HL-60 (cell line): ENCODE results near the gene RPL10L.

Experiments used
- GABPA ChIP-seq: IDR thresholded peaks from 2 replicates; pipeline ENCODE4 v1.6.1; 2012; ENCODE audit warnings: low read depth
- POLR2AphosphoS5 ChIP-seq: IDR thresholded peaks from 2 replicates; pipeline ENCODE4 v1.6.1; 2012; ENCODE audit warnings: low read depth
- REST ChIP-seq: IDR thresholded peaks from 2 replicates; pipeline ENCODE4 v1.6.1; 2012; ENCODE audit warnings: low read depth; ENCODE audit not compliant: insufficient replicate concordance
- SPI1 ChIP-seq: IDR thresholded peaks from 2 replicates; pipeline ENCODE4 v1.6.1; 2012; ENCODE audit warnings: low read depth, mild to moderate bottlenecking, borderline replicate concordance
- TF ChIP-seq, protein P1 (sequence below): IDR thresholded peaks from one replicate; pipeline ENCODE4 v1.5.1; 2011; ENCODE audit warnings: low read length, control low read depth, inconsistent platforms; ENCODE audit not compliant: insufficient read depth

- TF ChIP-seq, protein P1, sequence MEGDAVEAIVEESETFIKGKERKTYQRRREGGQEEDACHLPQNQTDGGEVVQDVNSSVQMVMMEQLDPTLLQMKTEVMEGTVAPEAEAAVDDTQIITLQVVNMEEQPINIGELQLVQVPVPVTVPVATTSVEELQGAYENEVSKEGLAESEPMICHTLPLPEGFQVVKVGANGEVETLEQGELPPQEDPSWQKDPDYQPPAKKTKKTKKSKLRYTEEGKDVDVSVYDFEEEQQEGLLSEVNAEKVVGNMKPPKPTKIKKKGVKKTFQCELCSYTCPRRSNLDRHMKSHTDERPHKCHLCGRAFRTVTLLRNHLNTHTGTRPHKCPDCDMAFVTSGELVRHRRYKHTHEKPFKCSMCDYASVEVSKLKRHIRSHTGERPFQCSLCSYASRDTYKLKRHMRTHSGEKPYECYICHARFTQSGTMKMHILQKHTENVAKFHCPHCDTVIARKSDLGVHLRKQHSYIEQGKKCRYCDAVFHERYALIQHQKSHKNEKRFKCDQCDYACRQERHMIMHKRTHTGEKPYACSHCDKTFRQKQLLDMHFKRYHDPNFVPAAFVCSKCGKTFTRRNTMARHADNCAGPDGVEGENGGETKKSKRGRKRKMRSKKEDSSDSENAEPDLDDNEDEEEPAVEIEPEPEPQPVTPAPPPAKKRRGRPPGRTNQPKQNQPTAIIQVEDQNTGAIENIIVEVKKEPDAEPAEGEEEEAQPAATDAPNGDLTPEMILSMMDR = no peak
- no peak for TF ChIP-seq REST
- TF ChIP-seq POLR2AphosphoS5 = no peak
- no peak for TF ChIP-seq GABPA
- TF ChIP-seq SPI1 = no peak
These were observed 10.1 kb upstream of the RPL10L start for GRCh38 chr14:46661728-46662127.
